ENCODE measurements around the gene METRN.
A peak's percentile ranks its signal among the peaks of the same experiment; 100 is the strongest.

METRN gene

GRCh38 chr16:676913-677312 lies 38.0 kb upstream of the METRN start:
- in situ Hi-C loops (cut with MboI; ENCODE audit: low pct_unique_long_range_greater_than_20kb, low sequenced_read_pairs): no loop called here
- no peak for DNase-seq

- no peak for DNase-seq
- in situ Hi-C loops (cut with MboI; ENCODE audit: low pct_unique_long_range_greater_than_20kb, low sequenced_read_pairs): no loop called here
These were observed 37.4 kb upstream of the METRN start for GRCh38 chr16:677316-678190.

GRCh38 chr16:678209-678857 lies 36.6 kb upstream of the METRN start:
- no peak for DNase-seq
- in situ Hi-C loops (cut with MboI; ENCODE audit: low pct_unique_long_range_greater_than_20kb, low sequenced_read_pairs): no loop called here

GRCh38 chr16:678858-679813 lies 35.8 kb upstream of the METRN start:
- in situ Hi-C loops (cut with MboI; ENCODE audit: low pct_unique_long_range_greater_than_20kb, low sequenced_read_pairs): no loop called here
- peak; percentile 55 for DNase-seq

- peak; percentile 83 for DNase-seq
- in situ Hi-C loops (cut with MboI; ENCODE audit: low pct_unique_long_range_greater_than_20kb, low sequenced_read_pairs): no loop called here
These were observed 34.9 kb upstream of the METRN start, which contains the start of gene STUB1 for GRCh38 chr16:679814-680624. Gene STUB1 (plus strand): TSS chr16:680410. CDS start chr16:680526, 116 bp downstream.

- no peak for DNase-seq
- in situ Hi-C loops (cut with MboI; ENCODE audit: low pct_unique_long_range_greater_than_20kb, low sequenced_read_pairs): no loop called here
These were observed 34.3 kb upstream of the METRN start for GRCh38 chr16:680625-680945.

- in situ Hi-C loops (cut with MboI; ENCODE audit: low pct_unique_long_range_greater_than_20kb, low sequenced_read_pairs): no loop called here
- peak; percentile 49 for DNase-seq
These were observed 33.8 kb upstream of the METRN start for GRCh38 chr16:680967-681745.

- no peak for DNase-seq
- in situ Hi-C loops (cut with MboI; ENCODE audit: low pct_unique_long_range_greater_than_20kb, low sequenced_read_pairs): no loop called here
These were observed 33.0 kb upstream of the METRN start for GRCh38 chr16:681746-682427.

GRCh38 chr16:682493-683395 lies 32.2 kb upstream of the METRN start:
- no peak for DNase-seq
- in situ Hi-C loops (cut with MboI; ENCODE audit: low pct_unique_long_range_greater_than_20kb, low sequenced_read_pairs): no loop called here

GRCh38 chr16:683396-684070 lies 31.4 kb upstream of the METRN start:
- DNase-seq: no peak
- in situ Hi-C loops (cut with MboI; ENCODE audit: low pct_unique_long_range_greater_than_20kb, low sequenced_read_pairs): no loop called here

- DNase-seq: peak; percentile 96
- in situ Hi-C loops (cut with MboI; ENCODE audit: low pct_unique_long_range_greater_than_20kb, low sequenced_read_pairs): no loop called here
These were observed 30.7 kb upstream of the METRN start, which contains the start of gene JMJD8 for GRCh38 chr16:684071-684794. Gene JMJD8 (minus strand): TSS chr16:684334. CDS start chr16:684319, 15 bp downstream.

GRCh38 chr16:684961-685696 lies 29.8 kb upstream of the METRN start:
- in situ Hi-C loops (cut with MboI; ENCODE audit: low pct_unique_long_range_greater_than_20kb, low sequenced_read_pairs): no loop called here
- no peak for DNase-seq

- DNase-seq: no peak
- in situ Hi-C loops (cut with MboI; ENCODE audit: low pct_unique_long_range_greater_than_20kb, low sequenced_read_pairs): no loop called here
These were observed 29.0 kb upstream of the METRN start for GRCh38 chr16:685967-686366.

GRCh38 chr16:686459-687260 lies 28.3 kb upstream of the METRN start:
- in situ Hi-C loops (cut with MboI; ENCODE audit: low pct_unique_long_range_greater_than_20kb, low sequenced_read_pairs): no loop called here

More at GRCh38 chr16:686459-687260, 28.3 kb upstream of the METRN start:
- DNase-seq: no peak
